Mesothelial cell of epicardium (in vitro differentiated cells): ENCODE measurements around the gene RAB3D. TPM values are rescaled to one million over a fixed set of nuclear protein-coding genes. Genes with fewer than 3 reads are reported as not detected.
A peak's percentile ranks its signal among the peaks of the same experiment; 100 is the strongest.
"Not testable (repeated sequence)": the region's sequence is repeated elsewhere in the genome, so short reads cannot be mapped to it uniquely, and the experiment has no call there.

Experiments
- DNase-seq, 2 experiments: peaks; one replicate each; pipeline ENCODE4 v3.0.0; 2021; ENCODE audit warnings: low spot score in 2 of 2; ENCODE audit not compliant: unreplicated experiment in 2 of 2
- H3K27ac Mint-ChIP-seq: 2 replicates; pipeline ENCODE4 v1.8.0; 2021; ENCODE audit warnings: mixed read lengths
- H3K27me3 Mint-ChIP-seq: 2 replicates; pipeline ENCODE4 v1.8.0; 2021; ENCODE audit warnings: low read depth, mixed read lengths
- H3K36me3 Mint-ChIP-seq: 2 replicates; pipeline ENCODE4 v1.8.0; 2021; ENCODE audit warnings: mixed read lengths
- H3K4me1 Mint-ChIP-seq: 2 replicates; pipeline ENCODE4 v1.8.0; 2021; ENCODE audit warnings: mixed read lengths
- H3K4me3 Mint-ChIP-seq: 2 replicates; pipeline ENCODE4 v1.8.0; 2021; ENCODE audit warnings: mild to moderate bottlenecking, moderate library complexity, mixed read lengths
- H3K9me3 Mint-ChIP-seq: 2 replicates; pipeline ENCODE4 v1.8.0; 2021; ENCODE audit warnings: mixed read lengths
- CTCF ChIP-seq: fragments of 200-600 bp; sonication (generic); IDR thresholded peaks from one replicate; pipeline ENCODE4 v1.5.0; 2021; ENCODE audit warnings: antibody characterized with exemption; ENCODE audit not compliant: unreplicated experiment
- total RNA-seq: library from RNA; stranded (reverse); gene quantifications from 3 replicates; pipeline ENCODE4 v1.2.1, GENCODE V29; 2021

Gene RAB3D
- total RNA-seq, 1 donor from 2014 or later, result 27.3 TPM

- Mint-ChIP-seq H3K4me3 (peak overlapping the region; percentile 84), H3K9me3 (no peaks in the 10 kb centered on the region), H3K4me1 (peaks cover 20% of the 10 kb centered on the region), H3K27ac (peak overlapping the region; percentile 98), H3K27me3 (peaks cover 25% of the 10 kb centered on the region), H3K36me3 (no peaks in the 10 kb centered on the region)
- peak; percentile 90 to 96 for DNase-seq
- peak; percentile 57 for TF ChIP-seq CTCF
Measured at GRCh38 chr19:11380653-11381537, 41.4 kb upstream of the RAB3D start.

- Mint-ChIP-seq H3K27ac (no peak overlapping the region), H3K9me3 (no peaks in the 10 kb centered on the region), H3K27me3 (peaks cover 25% of the 10 kb centered on the region), H3K4me3 (peak overlapping the region; percentile 84), H3K4me1 (peaks cover 20% of the 10 kb centered on the region), H3K36me3 (no peaks in the 10 kb centered on the region)
- no peak for TF ChIP-seq CTCF
- no peak for DNase-seq
Measured at GRCh38 chr19:11379857-11380350, 40.4 kb upstream of the RAB3D start.

- not testable (repeated sequence) for DNase-seq, H3K4me3 Mint-ChIP-seq
Measured at GRCh38 chr19:11379269-11379845, 39.9 kb upstream of the RAB3D start.

GRCh38 chr19:11378319-11379189 is 39.1 kb upstream of the RAB3D start:
- no peaks in the 10 kb centered on the region for H3K9me3 Mint-ChIP-seq
- peak in 1 of 2 experiments; percentile 65 for DNase-seq
- peaks cover 22% of the 10 kb centered on the region for H3K27me3 Mint-ChIP-seq
- H3K27ac Mint-ChIP-seq, result peak overlapping the region; percentile 24
- peak; percentile 61 for TF ChIP-seq CTCF
- no peak overlapping the region for H3K4me3 Mint-ChIP-seq
- peaks cover 20% of the 10 kb centered on the region for H3K4me1 Mint-ChIP-seq
- H3K36me3 Mint-ChIP-seq, result no peaks in the 10 kb centered on the region

More at GRCh38 chr19:11379269-11379845, 39.9 kb upstream of the RAB3D start:
- Mint-ChIP-seq H3K4me1 (peaks cover 20% of the 10 kb centered on the region), H3K27me3 (peaks cover 24% of the 10 kb centered on the region)
- H3K27ac Mint-ChIP-seq, H3K9me3 Mint-ChIP-seq, H3K36me3 Mint-ChIP-seq: not testable (repeated sequence)

- Mint-ChIP-seq H3K36me3 (no peaks in the 10 kb centered on the region), H3K4me1 (peaks cover 18% of the 10 kb centered on the region), H3K27me3 (peaks cover 15% of the 10 kb centered on the region), H3K4me3 (no peak overlapping the region), H3K9me3 (no peaks in the 10 kb centered on the region), H3K27ac (no peak overlapping the region)
- DNase-seq, result no peak
- no peak for TF ChIP-seq CTCF
Measured at GRCh38 chr19:11377756-11378155, 38.3 kb upstream of the RAB3D start.
